Measurements from ENCODE around the gene ZNF821. TPM values are rescaled to one million over a fixed set of nuclear protein-coding genes. Genes with fewer than 3 reads are reported as not detected.
A peak's percentile ranks its signal among the peaks of the same experiment; 100 is the strongest.

The ZNF821 gene
- total RNA-seq, 2 donors from 2014 or later, result 5.7 to 6.3 TPM

DNA sequence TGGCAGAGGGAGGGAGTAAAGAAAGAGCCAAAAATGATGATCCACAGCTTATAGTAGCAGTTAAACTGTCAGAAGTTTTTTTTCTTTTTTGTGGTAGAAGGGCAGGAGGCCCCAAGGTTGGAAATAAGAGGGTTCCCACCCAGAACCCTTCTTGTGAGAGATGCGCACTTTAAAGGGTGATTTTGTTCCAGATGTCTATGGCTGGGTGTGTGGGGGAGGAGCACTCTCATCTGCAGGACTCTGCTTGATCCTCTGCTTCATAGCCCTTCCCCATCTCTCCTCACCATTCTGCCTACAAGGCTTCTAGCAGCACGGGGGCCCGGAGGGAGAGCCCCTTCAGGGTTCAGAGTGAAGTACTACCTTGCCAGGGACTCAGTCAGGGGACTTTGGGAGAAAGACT lies 31.8 kb downstream of the ZNF821 start:
- Histone ChIP-seq H3K9me3 (no peaks in the 10 kb centered on the region), H3K4me3 (no peak overlapping the region), H3K36me3 (peaks cover 31% of the 10 kb centered on the region), H3K27ac (no peak overlapping the region), H3K4me1 (ENCODE audit: control insufficient read depth in 1 of 2, low read depth in 2 of 2) (peaks cover 3 to 10% of the 10 kb centered on the region in 2 donors), H3K27me3 (replicated peaks; ENCODE audit: insufficient read depth) (no peaks in the 10 kb centered on the region)
- TF ChIP-seq, protein P1, sequence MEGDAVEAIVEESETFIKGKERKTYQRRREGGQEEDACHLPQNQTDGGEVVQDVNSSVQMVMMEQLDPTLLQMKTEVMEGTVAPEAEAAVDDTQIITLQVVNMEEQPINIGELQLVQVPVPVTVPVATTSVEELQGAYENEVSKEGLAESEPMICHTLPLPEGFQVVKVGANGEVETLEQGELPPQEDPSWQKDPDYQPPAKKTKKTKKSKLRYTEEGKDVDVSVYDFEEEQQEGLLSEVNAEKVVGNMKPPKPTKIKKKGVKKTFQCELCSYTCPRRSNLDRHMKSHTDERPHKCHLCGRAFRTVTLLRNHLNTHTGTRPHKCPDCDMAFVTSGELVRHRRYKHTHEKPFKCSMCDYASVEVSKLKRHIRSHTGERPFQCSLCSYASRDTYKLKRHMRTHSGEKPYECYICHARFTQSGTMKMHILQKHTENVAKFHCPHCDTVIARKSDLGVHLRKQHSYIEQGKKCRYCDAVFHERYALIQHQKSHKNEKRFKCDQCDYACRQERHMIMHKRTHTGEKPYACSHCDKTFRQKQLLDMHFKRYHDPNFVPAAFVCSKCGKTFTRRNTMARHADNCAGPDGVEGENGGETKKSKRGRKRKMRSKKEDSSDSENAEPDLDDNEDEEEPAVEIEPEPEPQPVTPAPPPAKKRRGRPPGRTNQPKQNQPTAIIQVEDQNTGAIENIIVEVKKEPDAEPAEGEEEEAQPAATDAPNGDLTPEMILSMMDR (IDR thresholded peaks at IDR 0.05), result no peak
- no peak for ATAC-seq (ENCODE audit: insufficient number of reproducible peaks, low FRiP score, low read depth)
- DNase-seq (ENCODE audit: low spot score), result no peak

DNA sequence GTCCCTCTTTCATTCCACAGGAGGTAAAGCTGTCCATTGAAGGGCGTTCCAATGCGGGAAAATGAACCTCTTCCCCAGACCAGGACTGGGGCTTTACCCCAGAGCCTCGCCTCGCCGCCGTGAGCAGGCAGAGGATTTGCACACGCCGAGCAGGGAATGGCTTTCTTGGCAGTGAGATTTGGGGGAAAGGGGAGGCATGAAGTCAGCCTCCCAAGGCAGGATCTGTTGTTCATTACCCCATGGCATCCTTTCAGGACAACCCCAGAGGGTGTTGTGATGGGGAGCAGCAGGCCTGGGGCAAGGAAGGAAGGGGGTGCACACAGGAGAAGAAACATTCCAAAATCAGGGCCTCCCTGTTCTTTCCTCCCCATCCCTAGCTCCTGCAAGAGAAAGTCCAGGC lies 32.2 kb downstream of the ZNF821 start:
- no peaks in the 10 kb centered on the region for H3K27me3 ChIP-seq (replicated peaks; ENCODE audit: insufficient read depth)
- no peaks in the 10 kb centered on the region for H3K9me3 ChIP-seq
- TF ChIP-seq, protein P1 (IDR thresholded peaks at IDR 0.05), result no peak
- DNase-seq (ENCODE audit: low spot score) (no peak), ATAC-seq (ENCODE audit: insufficient number of reproducible peaks, low FRiP score, low read depth) (no peak)
- peaks cover 7 to 14% of the 10 kb centered on the region in 2 donors for H3K4me1 ChIP-seq (ENCODE audit: control insufficient read depth in 1 of 2, low read depth in 2 of 2)
- H3K4me3 ChIP-seq, result no peak overlapping the region
- no peak overlapping the region for H3K27ac ChIP-seq
- H3K36me3 ChIP-seq, result peaks cover 31% of the 10 kb centered on the region

DNA sequence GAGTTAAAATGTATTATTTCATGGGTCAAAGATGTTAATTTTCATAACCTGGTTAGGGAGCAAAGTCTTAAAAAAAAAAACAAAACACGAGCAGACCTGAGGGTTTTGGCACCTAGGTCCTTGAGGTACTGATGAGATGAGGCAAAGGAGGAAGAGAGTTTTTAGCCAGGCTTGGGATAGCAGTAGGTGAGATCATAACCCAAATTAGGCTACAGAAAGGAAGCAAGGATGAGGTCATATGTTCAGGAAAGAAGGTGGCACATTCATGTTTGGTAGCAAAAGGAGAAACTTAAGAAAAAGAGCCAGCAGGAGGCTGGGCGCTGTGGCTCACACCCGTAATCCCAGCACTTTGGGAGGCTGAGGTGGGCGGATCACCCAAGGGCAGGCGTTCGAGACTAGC lies 35.4 kb downstream of the ZNF821 start:
- Histone ChIP-seq H3K9me3 (no peaks in the 10 kb centered on the region), H3K27ac (no peak overlapping the region), H3K27me3 (replicated peaks; ENCODE audit: insufficient read depth) (no peaks in the 10 kb centered on the region), H3K4me3 (no peak overlapping the region), H3K4me1 (ENCODE audit: control insufficient read depth in 1 of 2, low read depth in 2 of 2) (peaks cover 8 to 18% of the 10 kb centered on the region in 2 donors), H3K36me3 (peaks cover 31% of the 10 kb centered on the region)
- no peak for DNase-seq (ENCODE audit: low spot score)
- no peak for ATAC-seq (ENCODE audit: insufficient number of reproducible peaks, low FRiP score, low read depth)
- TF ChIP-seq, protein P1 (IDR thresholded peaks at IDR 0.05), result no peak

DNA sequence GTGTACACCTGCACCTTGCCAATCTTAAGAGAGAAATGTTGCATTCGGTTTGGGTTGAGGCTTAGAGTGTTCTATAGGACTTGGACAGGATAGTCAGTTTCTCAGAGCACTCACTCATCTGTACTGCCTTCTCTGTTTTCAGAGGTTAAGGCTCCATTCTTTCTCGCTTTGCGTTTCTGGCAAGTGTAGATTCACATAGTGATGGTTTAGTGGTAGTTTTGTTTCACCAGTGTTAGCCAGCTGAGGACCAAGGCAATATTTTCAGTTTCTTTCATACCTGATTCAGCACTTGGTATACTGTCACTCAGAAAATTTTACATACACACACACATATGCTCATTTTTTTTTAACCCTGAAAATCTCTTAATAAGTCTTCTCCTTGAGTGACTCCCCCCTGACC lies 36.9 kb downstream of the ZNF821 start:
- Histone ChIP-seq H3K27ac (peak overlapping the region in 1 of 2 donors; percentile 87), H3K27me3 (replicated peaks; ENCODE audit: insufficient read depth) (no peaks in the 10 kb centered on the region), H3K36me3 (peaks cover 31% of the 10 kb centered on the region), H3K9me3 (no peaks in the 10 kb centered on the region), H3K4me3 (peak overlapping the region; percentile 89), H3K4me1 (ENCODE audit: control insufficient read depth in 1 of 2, low read depth in 2 of 2) (peaks cover 8 to 18% of the 10 kb centered on the region in 2 donors)
- TF ChIP-seq, protein P1 (IDR thresholded peaks at IDR 0.05), result no peak
- no peak for DNase-seq (ENCODE audit: low spot score)
- no peak for ATAC-seq (ENCODE audit: insufficient number of reproducible peaks, low FRiP score, low read depth)

DNA sequence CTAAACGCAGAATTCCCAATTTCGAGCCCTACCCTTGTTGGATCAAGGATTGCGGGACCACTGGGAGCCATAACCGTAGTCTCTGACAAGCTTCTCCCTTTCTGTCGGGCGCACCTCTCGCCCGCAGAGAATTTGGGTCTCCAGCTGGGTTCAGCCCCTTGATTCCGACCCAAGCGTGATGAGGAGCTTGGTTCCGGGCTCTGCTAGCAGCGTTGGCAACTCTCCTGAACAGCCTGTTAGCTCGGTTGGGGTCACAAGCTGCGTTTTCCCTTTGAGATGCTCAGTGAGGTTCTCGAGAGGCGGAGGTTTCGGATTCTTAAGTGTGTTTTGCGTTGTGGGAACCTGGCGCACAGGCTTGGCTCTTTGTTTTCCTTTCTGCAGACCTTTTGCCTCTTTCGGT lies 37.6 kb downstream of the ZNF821 start:
- no peak for DNase-seq (ENCODE audit: low spot score)
- Histone ChIP-seq H3K4me3 (peak overlapping the region; percentile 89), H3K27ac (peak overlapping the region; percentile 75 to 87), H3K36me3 (peaks cover 28% of the 10 kb centered on the region), H3K9me3 (no peaks in the 10 kb centered on the region), H3K27me3 (replicated peaks; ENCODE audit: insufficient read depth) (no peaks in the 10 kb centered on the region), H3K4me1 (ENCODE audit: control insufficient read depth in 1 of 2, low read depth in 2 of 2) (peaks cover 8 to 18% of the 10 kb centered on the region in 2 donors)
- ATAC-seq (ENCODE audit: insufficient number of reproducible peaks, low FRiP score, low read depth), result no peak
- TF ChIP-seq, protein P1 (IDR thresholded peaks at IDR 0.05), result no peak
